HG03575 (cell line): ENCODE measurements around the gene SYTL3.

ENCODE experiments used
- ATAC-seq: cut with Tn5 transposase; IDR thresholded peaks from one replicate; pipeline ENCODE4 v1.9.1; 2021; ENCODE audit not compliant: unreplicated experiment, insufficient number of reproducible peaks, low FRiP score; ENCODE audit errors: extremely low read depth

The SYTL3 gene

GRCh38 chr6:158796353-158796752 lies 146.5 kb downstream of the SYTL3 start:
- ATAC-seq: no peak

GRCh38 chr6:158797331-158798310 lies 147.8 kb downstream of the SYTL3 start:
- ATAC-seq: no peak

- no peak for ATAC-seq
Observed at GRCh38 chr6:158798311-158798710, 148.5 kb downstream of the SYTL3 start.

GRCh38 chr6:158799051-158799792 lies 149.4 kb downstream of the SYTL3 start:
- no peak for ATAC-seq

- ATAC-seq: no peak
Observed at GRCh38 chr6:158801655-158802294, 151.9 kb downstream of the SYTL3 start.

GRCh38 chr6:158803733-158804143 lies 153.9 kb downstream of the SYTL3 start:
- ATAC-seq: peak; percentile 40

- ATAC-seq: no peak
Observed at GRCh38 chr6:158804207-158804606, 154.4 kb downstream of the SYTL3 start.

- ATAC-seq: no peak
Observed at GRCh38 chr6:158805698-158806377, 156.0 kb downstream of the SYTL3 start.

GRCh38 chr6:158807515-158808441 lies 157.9 kb downstream of the SYTL3 start:
- ATAC-seq: no peak

- ATAC-seq: no peak
Observed at GRCh38 chr6:158808442-158808833, 158.6 kb downstream of the SYTL3 start.

- peak; percentile 70 for ATAC-seq
Observed at GRCh38 chr6:158808941-158809678, 159.3 kb downstream of the SYTL3 start.

GRCh38 chr6:158810155-158811095 lies 160.6 kb downstream of the SYTL3 start:
- no peak for ATAC-seq

GRCh38 chr6:158812611-158813010 lies 162.8 kb downstream of the SYTL3 start:
- no peak for ATAC-seq

GRCh38 chr6:158813032-158813431 lies 163.2 kb downstream of the SYTL3 start:
- no peak for ATAC-seq
